ENCODE results near the gene PDZRN3.

The PDZRN3 gene

GRCh38 chr3:73490453-73491286 lies 134.1 kb downstream of the PDZRN3 start:
- CTCF ChIA-PET = interaction anchor here (1.2 to 2.9 kb wide), 4 partner anchors 11 to 389 kb away, joined by 3 to 9 read pairs (median 6); partner anchors contain the start of gene PDZRN3
- TF ChIP-seq CTCF (IDR thresholded peaks at IDR 0.05; ENCODE audit: insufficient read depth, low read length, missing control alignments) = no peak
- no peak for DNase-seq (ENCODE audit: low read depth, low spot score)
- no peak overlapping the region for H3K4me3 ChIP-seq (ENCODE audit: low read depth, low read length)
- POLR2A ChIA-PET = no interaction called here

GRCh38 chr3:73485877-73486330 lies 138.8 kb downstream of the PDZRN3 start:
- POLR2A ChIA-PET = interaction anchor here (0.6 to 0.9 kb wide), 2 partner anchors 138 to 301 kb away, joined by 3 read pairs; no protein-coding TSS in a partner anchor
- no peak for TF ChIP-seq CTCF (IDR thresholded peaks at IDR 0.05; ENCODE audit: insufficient read depth, low read length, missing control alignments)
- DNase-seq (ENCODE audit: low read depth, low spot score) = no peak
- CTCF ChIA-PET = interaction anchor here (0.8 to 2.6 kb wide), 9 partner anchors 9 to 385 kb away, joined by 3 to 14 read pairs (median 4); partner anchors contain the start of gene PDZRN3
- H3K4me3 ChIP-seq (ENCODE audit: low read depth, low read length) = no peak overlapping the region

- ChIA-PET POLR2A (no interaction called here), CTCF (interaction anchor here (0.7 to 2.6 kb wide), 8 partner anchors 10 to 1804 kb away, joined by 3 to 14 read pairs (median 4); no protein-coding TSS in a partner anchor)
- TF ChIP-seq CTCF (IDR thresholded peaks at IDR 0.05; ENCODE audit: insufficient read depth, low read length, missing control alignments) = no peak
- H3K4me3 ChIP-seq (ENCODE audit: low read depth, low read length) = no peak overlapping the region
- no peak for DNase-seq (ENCODE audit: low read depth, low spot score)
Measured at GRCh38 chr3:73484656-73485248, 140.0 kb downstream of the PDZRN3 start.

- H3K4me3 ChIP-seq (ENCODE audit: low read depth, low read length) = no peak overlapping the region
- CTCF ChIA-PET = interaction anchor here (1.0 kb wide), 1 partner anchor 10 kb away, joined by 5 read pairs; no protein-coding TSS in a partner anchor
- POLR2A ChIA-PET = no interaction called here
- no peak for TF ChIP-seq CTCF (IDR thresholded peaks at IDR 0.05; ENCODE audit: insufficient read depth, low read length, missing control alignments)
- no peak for DNase-seq (ENCODE audit: low read depth, low spot score)
Measured at GRCh38 chr3:73481888-73482287, 142.9 kb downstream of the PDZRN3 start.

GRCh38 chr3:73480187-73480672 lies 144.5 kb downstream of the PDZRN3 start:
- no peak for DNase-seq (ENCODE audit: low read depth, low spot score)
- no peak for TF ChIP-seq CTCF (IDR thresholded peaks at IDR 0.05; ENCODE audit: insufficient read depth, low read length, missing control alignments)
- POLR2A ChIA-PET = no interaction called here
- CTCF ChIA-PET = interaction anchor here (0.9 to 1.5 kb wide), 2 partner anchors 8 to 20 kb away, joined by 3 read pairs; no protein-coding TSS in a partner anchor
- H3K4me3 ChIP-seq (ENCODE audit: low read depth, low read length) = no peak overlapping the region

GRCh38 chr3:73479325-73479724 lies 145.4 kb downstream of the PDZRN3 start:
- ChIA-PET POLR2A (no interaction called here), CTCF (no interaction called here)
- no peak overlapping the region for H3K4me3 ChIP-seq (ENCODE audit: low read depth, low read length)
- no peak for DNase-seq (ENCODE audit: low read depth, low spot score)
- no peak for TF ChIP-seq CTCF (IDR thresholded peaks at IDR 0.05; ENCODE audit: insufficient read depth, low read length, missing control alignments)

Measured in AG04449 (cell line).